Neural cell (in vitro differentiated cells): Measurements from ENCODE around the gene WRNIP1. TPM values are rescaled to one million over a fixed set of nuclear protein-coding genes. Genes with fewer than 3 reads are reported as not detected.

Experiments used
- H2AFZ ChIP-seq: fragments of 200-600, 300-800 bp; sonication (generic), shearing (Covaris generic); 2 replicates; pipeline ENCODE4 v1.6.0; 2014; ENCODE audit warnings: low read depth, mild to moderate bottlenecking, antibody characterized with exemption, low read length, moderate library complexity
- H3F3A ChIP-seq: fragments of 200-600 bp; shearing (Covaris generic); 2 replicates; pipeline ENCODE4 v1.6.1; 2016; ENCODE audit warnings: mild to moderate bottlenecking, moderate library complexity, mixed read lengths, antibody characterized with exemption, low read length; ENCODE audit not compliant: insufficient read depth, poor library complexity, severe bottlenecking
- H3K27ac ChIP-seq: fragments of 200-600, 300-800 bp; sonication (generic), shearing (Covaris generic); 2 replicates; pipeline ENCODE4 v1.5.1; 2014; ENCODE audit warnings: mild to moderate bottlenecking, low read length, moderate library complexity
- H3K27me3 ChIP-seq: fragments of 300-800, 200-600 bp; sonication (generic), shearing (Covaris generic); 2 replicates; pipeline ENCODE4 v1.6.0; 2014; ENCODE audit warnings: mild to moderate bottlenecking, low read depth, low read length, moderate library complexity; ENCODE audit not compliant: insufficient read depth
- H3K36me3 ChIP-seq: fragments of 300-800, 200-600 bp; sonication (generic), shearing (Covaris generic); 2 replicates; pipeline ENCODE4 v1.5.1; 2014; ENCODE audit warnings: mild to moderate bottlenecking, antibody characterized with exemption, low read length, moderate library complexity; ENCODE audit not compliant: insufficient read depth
- H3K4me2 ChIP-seq: fragments of 300-800, 200-600 bp; sonication (generic), shearing (Covaris generic); 2 replicates; pipeline ENCODE4 v1.6.0; 2014; ENCODE audit warnings: mild to moderate bottlenecking, low read length
- H3K4me3 ChIP-seq: fragments of 300-800, 200-600 bp; sonication (generic), shearing (Covaris generic); 2 replicates; pipeline ENCODE4 v1.5.1; 2014; ENCODE audit warnings: mild to moderate bottlenecking, low read length, moderate library complexity
- H3K79me2 ChIP-seq: fragments of 200-600 bp; shearing (Covaris generic); replicated peaks from 2 replicates; pipeline ENCODE4 v1.6.0; 2014; ENCODE audit warnings: mild to moderate bottlenecking, low read length, moderate library complexity; ENCODE audit not compliant: insufficient read depth
- H3K9ac ChIP-seq: fragments of 300-800, 200-600 bp; sonication (generic), shearing (Covaris generic); 2 replicates; pipeline ENCODE4 v1.6.1; 2016; ENCODE audit warnings: mild to moderate bottlenecking, low read length, mixed read lengths
- H3K9me2 ChIP-seq: fragments of 200-600 bp; shearing (Covaris generic); 2 replicates; pipeline ENCODE4 v1.6.1; 2016; ENCODE audit warnings: mild to moderate bottlenecking, low read length, mixed read lengths; ENCODE audit not compliant: insufficient read depth
- H3K9me3 ChIP-seq: fragments of 200-600, 300-800 bp; sonication (generic), shearing (Covaris generic); 2 replicates; pipeline ENCODE4 v1.6.1; 2016; ENCODE audit warnings: mild to moderate bottlenecking, mixed run types, low read length, moderate library complexity, mixed read lengths
- H4K20me1 ChIP-seq: fragments of 200-600 bp; shearing (Covaris generic); 2 replicates; pipeline ENCODE4 v1.6.1; 2016; ENCODE audit warnings: mild to moderate bottlenecking, mixed run types; ENCODE audit not compliant: insufficient read depth
- CTCF ChIP-seq: fragments of 450-650 bp; IDR thresholded peaks from 2 replicates; pipeline ENCODE4 v1.5.1; 2014; ENCODE audit warnings: antibody characterized with exemption, mild to moderate bottlenecking, moderate library complexity; ENCODE audit not compliant: poor library complexity, severe bottlenecking
- EP300 ChIP-seq: fragments of 450-650 bp; conservative IDR thresholded peaks from 2 replicates; pipeline ENCODE4 v1.6.1; 2014; ENCODE audit warnings: antibody characterized with exemption, mild to moderate bottlenecking, moderate library complexity; ENCODE audit not compliant: poor library complexity, severe bottlenecking
- EZH2 ChIP-seq: fragments of 200-600, 300-800 bp; shearing (Covaris generic), sonication (generic); IDR thresholded peaks from 2 replicates; pipeline ENCODE4 v1.6.1; 2014; ENCODE audit warnings: antibody characterized with exemption, low read length, borderline replicate concordance, mild to moderate bottlenecking; ENCODE audit not compliant: insufficient read depth, poor library complexity, severe bottlenecking
- MXI1 ChIP-seq: fragments of 450-650 bp; conservative IDR thresholded peaks from 2 replicates; pipeline ENCODE4 v1.6.1; 2014; ENCODE audit warnings: antibody characterized with exemption, mild to moderate bottlenecking; ENCODE audit not compliant: poor library complexity, severe bottlenecking
- POLR2AphosphoS5 ChIP-seq: IDR thresholded peaks from 2 replicates; pipeline ENCODE4 v1.6.1; 2012
- RAD21 ChIP-seq: fragments of 450-650 bp; conservative IDR thresholded peaks from 2 replicates; pipeline ENCODE4 v1.6.1; 2014; ENCODE audit warnings: antibody characterized with exemption, mild to moderate bottlenecking, moderate library complexity
- REST ChIP-seq: IDR thresholded peaks from 2 replicates; pipeline ENCODE4 v1.6.1; 2012; ENCODE audit warnings: borderline replicate concordance
- SMC3 ChIP-seq: fragments of 450-650 bp; conservative IDR thresholded peaks from 2 replicates; pipeline ENCODE4 v1.6.1; 2014; ENCODE audit warnings: antibody characterized with exemption, mild to moderate bottlenecking, moderate library complexity; ENCODE audit not compliant: poor library complexity
- TAF1 ChIP-seq: IDR thresholded peaks from 2 replicates; pipeline ENCODE4 v1.6.1; 2012; ENCODE audit warnings: low read depth
- polyA plus RNA-seq: library from polyadenylated mRNA; depleted of rRNA; stranded (reverse); fragments of >200 nt; gene quantifications from 2 replicates; pipeline ENCODE4 v1.2.3, GENCODE V29; 2014

Gene WRNIP1
- polyA plus RNA-seq, 1 donor from 2014 or later, result 93.7 TPM

- Histone ChIP-seq H3K4me2 (no peak overlapping the region), H3K9ac (no peak overlapping the region), H3K27me3 (no peaks in the 10 kb centered on the region), H3K9me2 (no peaks in the 10 kb centered on the region), H4K20me1 (no peaks in the 10 kb centered on the region), H3F3A (no peaks in the 10 kb centered on the region), H2AFZ (no peak overlapping the region), H3K4me3 (no peak overlapping the region), H3K9me3 (no peaks in the 10 kb centered on the region), H3K36me3 (no peaks in the 10 kb centered on the region), H3K79me2 (peaks cover 68% of the 10 kb centered on the region), H3K27ac (no peak overlapping the region)
- no peak for TF ChIP-seq MXI1
- no peak for TF ChIP-seq SMC3
- TF ChIP-seq EZH2, result no peak
- TF ChIP-seq REST, result no peak
- no peak for TF ChIP-seq CTCF
- no peak for TF ChIP-seq EP300
- TF ChIP-seq RAD21, result no peak
Observed at GRCh38 chr6:2773449-2773848, 8.3 kb downstream of the WRNIP1 start.

- H3F3A ChIP-seq, result no peaks in the 10 kb centered on the region
- H3K4me3 ChIP-seq, result no peak overlapping the region
- no peaks in the 10 kb centered on the region for H4K20me1 ChIP-seq
- TF ChIP-seq MXI1 (no peak), CTCF (no peak), RAD21 (no peak), REST (no peak), POLR2AphosphoS5 (no peak), EZH2 (no peak), TAF1 (no peak), EP300 (no peak), SMC3 (no peak)
- no peak overlapping the region for H3K27ac ChIP-seq
- H3K9me2 ChIP-seq, result no peaks in the 10 kb centered on the region
- no peaks in the 10 kb centered on the region for H3K27me3 ChIP-seq
- no peak overlapping the region for H3K9ac ChIP-seq
- H2AFZ ChIP-seq, result no peak overlapping the region
- H3K36me3 ChIP-seq, result no peaks in the 10 kb centered on the region
- peaks cover 53% of the 10 kb centered on the region for H3K79me2 ChIP-seq
- no peaks in the 10 kb centered on the region for H3K9me3 ChIP-seq
- H3K4me2 ChIP-seq, result no peak overlapping the region
Observed at GRCh38 chr6:2775003-2775402, 9.8 kb downstream of the WRNIP1 start.
